NCI-H1105 (cell line): Measurements from ENCODE around the gene UBR4.

Source experiments
- DNase-seq: peaks from one replicate; lab custom pipeline; 2025; lab: John Stamatoyannopoulos, UW

Gene UBR4

DNA sequence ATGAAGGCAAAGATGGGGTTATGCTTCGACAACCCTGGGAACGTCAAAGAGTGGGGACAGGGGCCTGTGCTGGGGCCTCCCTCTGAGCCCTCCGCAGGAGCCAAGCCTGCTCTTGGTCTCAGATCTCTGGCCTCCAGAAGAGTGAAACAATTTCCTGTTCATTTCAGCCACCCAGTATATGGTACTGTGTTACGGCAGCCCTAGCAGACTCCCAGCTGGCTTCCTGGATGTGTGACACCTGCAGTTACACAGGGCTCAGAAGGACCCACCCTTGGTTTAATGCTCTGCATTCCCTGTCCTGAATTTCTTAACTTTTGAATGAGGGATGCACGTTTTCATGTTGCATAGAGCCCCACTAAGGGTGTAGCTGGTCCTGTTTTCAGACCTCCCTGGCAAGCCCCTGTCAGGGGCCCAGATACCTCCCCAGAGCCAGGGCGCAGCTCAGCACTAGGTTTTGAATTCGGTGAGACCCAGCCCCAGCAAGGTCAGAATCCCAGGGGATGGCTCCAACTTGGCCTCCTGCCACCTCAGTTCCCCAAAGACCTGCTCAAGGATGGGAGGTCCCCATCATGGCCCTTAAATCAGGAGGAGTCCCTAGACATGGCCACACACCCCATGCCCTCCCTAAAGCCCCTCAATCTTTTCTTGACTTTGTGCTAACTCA lies 174.6 kb downstream of the UBR4 start:
- no peak for DNase-seq

DNA sequence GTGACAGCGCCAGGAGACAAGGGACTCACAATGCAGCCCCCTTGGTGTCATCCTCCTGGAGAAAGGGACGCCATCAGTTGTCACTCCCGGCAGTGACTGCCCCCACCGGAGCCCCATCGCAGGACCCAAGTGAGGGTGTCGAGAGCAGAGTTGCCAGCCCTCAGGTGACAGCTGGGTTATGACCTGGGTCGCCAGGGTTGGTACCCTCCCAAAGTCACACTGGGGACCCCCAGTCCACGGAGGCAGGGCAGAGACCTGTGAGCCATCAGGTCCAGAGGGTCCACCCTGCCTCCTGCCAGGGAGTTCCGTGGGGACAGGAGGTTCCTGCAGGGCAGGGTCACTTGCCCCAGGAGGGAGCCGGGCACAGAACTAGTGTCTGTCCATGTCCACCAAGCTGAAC lies 175.3 kb downstream of the UBR4 start:
- DNase-seq = no peak

DNA sequence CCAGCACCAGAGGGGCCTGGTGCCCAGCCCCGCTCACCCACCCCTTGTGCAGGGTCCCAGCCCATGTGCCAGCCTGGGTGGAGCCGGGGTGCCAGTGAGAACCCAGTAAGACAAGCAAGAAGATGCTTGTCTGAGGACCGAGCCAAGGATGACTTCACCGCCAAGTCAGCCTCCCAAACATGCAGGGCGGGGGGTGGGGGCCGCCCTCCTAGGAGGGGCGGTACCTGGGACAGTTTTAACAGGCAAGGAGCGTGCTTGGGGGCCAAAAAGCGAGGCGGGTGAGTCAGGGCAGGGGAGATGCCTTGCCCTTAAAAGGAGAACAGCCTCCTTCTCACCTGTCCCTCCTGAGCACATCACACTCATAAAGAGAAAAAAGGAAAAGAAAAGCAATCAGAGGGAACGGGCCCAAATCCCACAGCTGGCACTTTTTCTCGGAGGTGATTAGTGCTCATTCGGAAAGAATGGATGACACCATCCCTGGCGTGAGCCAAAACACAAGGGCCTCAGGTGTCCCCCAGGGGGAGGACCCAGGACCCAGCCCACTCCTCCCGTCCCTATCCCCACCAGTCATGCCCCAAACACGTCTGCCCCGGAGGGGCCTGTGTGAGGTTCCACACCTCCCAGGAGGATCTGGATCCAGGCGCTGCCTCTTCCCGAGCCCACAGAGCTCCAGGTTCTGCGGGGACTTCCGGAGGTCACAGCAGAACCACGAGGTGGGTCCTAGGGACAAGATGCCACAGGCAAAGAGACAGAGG lies 176.0 kb downstream of the UBR4 start:
- no peak for DNase-seq

DNA sequence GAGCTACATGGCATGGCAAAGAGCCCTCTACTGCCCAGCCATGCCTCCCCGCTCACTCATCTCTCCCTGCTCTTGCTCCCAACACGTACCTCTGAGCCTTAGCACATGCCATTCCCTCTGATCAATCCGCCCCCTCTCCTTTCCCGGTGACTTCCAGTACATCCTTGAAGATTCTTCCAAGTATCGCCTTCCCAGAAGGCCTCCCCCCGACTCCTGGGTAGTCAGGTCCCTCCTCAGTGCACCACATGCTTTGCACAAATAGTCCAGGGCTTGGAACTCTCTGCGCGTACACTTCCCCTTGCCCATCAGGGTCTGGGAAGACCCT lies 176.6 kb downstream of the UBR4 start:
- no peak for DNase-seq

DNA sequence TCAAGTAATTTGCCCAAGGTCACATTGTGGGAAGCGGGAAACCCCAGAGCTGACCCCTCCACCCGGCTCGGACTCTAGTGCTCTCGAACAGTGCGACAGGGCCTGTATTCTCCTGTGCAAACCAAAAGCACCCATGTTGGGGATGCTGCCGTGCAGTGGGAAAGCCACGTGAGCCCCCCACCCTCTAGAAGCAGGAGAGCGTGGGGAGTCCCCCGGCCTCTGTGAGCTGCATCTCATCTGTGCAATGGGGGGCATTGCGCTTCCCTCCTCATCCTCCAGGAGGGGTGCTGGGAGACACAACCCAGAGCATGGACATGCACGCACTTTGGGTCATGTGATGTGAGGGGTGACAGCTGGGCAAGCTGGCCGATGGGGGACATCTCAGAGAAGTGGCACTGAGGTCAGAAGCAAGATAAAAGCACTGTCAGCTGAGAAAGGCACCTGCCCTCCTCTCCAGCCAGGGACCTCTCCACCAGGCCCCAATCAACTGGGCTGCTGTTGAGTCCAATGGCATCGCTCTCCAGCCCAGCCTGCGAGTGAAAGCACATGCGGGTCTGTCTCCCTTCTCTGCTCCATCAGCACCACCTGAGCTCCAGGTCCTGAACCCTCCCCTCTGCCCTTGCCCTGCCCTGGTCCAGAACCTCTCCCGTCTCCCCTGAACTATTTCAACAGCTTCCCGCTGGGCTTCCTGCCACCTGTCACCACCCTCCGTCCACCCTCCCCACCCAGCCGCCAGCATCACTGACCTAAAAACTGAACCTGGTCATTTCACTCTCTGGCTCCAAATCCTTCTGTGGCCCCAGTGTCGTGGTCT lies 177.2 kb downstream of the UBR4 start:
- DNase-seq = no peak

DNA sequence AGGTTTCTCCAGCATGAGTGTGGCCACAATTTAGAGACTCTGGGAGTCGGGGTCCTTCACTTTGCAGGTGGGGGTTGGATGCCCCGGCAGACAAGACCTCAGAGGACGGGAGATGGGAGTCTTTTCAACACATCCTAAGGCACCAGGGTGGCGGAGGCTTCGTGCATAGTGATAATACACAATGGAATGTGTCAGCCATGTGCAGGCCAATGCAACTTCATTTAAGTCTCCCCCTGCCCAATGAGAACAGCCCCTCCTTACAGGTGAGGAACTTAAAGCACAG lies 177.7 kb downstream of the UBR4 start:
- DNase-seq = no peak

DNA sequence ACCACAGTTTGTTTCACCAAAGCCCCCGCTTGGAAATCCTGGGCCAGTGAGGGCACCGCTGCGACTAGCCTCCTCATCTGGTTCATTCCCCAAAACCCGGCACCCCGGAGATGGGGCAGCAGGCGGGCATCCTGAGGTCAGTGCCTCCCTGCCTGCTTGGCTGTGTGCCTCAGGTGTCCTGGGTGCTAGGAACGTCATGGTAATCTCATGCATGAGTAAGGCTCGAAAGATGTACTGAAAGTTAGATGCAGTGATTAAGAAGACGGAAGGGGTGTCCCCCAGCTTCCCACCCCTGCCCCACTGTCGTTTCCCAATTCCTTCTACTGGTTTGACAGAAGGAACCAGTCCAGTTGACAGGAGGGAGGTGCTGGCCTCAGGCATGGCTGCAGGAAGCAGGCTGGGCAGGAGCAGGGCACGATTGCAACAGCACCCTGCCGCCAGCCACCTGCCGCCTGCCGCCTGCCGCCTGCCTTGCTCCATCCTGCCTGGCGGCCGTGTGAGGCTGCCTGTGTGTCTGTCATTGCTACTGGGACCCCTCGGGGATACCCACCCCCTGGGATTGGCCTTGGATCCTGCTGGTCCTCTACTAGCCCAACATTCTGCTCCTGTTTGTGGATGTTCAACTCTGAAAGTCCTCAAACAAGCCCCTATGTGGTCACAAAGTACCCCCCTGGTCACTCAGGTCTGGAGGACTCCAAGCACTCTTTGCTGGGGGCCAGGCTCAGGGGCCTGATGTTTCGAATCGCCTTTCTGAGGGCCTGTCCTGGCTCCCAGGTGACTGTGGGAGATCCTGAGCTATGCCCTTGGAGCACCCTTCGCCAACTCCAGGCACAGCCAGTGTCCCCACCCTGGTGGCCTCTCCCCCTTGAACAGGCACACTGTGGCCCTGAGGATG lies 180.6 kb downstream of the UBR4 start:
- DNase-seq = no peak

DNA sequence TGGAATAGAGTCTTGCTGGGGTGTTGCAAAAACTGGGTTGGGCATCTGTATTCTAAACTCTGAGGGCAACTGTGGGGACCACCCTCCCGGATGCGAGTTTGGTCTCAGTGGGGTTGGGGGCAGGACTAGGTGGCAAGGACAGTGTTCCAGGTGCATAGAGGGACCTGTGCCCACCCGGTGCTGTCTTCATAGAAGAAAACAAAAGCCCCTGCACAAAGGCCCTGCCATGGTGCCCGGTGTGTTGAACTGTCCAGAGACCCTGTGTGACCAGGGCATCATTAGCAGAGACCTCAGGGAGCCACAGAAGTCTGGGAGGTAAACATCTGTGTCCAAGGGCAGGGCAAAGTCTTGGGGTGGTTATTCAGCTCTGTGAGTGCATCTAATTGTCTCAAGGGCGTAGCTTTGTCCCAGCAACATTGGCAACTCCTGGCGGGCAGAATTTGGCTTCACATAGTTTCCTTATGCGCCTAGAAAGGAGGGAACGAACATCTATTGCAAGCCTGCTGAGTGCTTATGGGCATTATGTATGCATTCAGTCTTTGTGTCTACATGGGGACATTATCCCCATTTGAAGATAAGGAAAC lies 181.4 kb downstream of the UBR4 start:
- DNase-seq = no peak

DNA sequence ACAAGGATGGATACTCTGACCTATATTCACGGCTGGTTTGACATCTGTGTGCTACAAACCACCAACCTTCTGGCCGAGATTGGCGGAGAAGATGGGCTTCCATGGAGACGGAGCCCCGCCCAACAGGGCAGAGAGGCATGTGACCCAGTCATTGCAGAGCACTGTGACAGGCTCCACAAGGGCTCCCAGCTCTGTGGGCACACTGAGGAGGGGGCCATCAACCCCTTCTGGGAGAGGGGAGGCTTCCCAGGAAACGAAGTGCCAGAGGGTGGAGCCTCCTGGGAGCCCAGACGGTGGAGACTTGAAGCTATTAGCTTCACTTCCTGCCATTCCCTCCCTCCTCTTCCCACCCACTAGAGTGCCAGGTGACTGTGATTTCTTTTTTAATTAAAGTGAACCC lies 182.0 kb downstream of the UBR4 start:
- peak; percentile 62 for DNase-seq
